Vagina (tissue), 2 donors: ENCODE results near the gene CAST.

Experiments used
- CTCF ChIP-seq, 3 experiments: fragments of 450-650 bp in 2 of 3; fragments of 200-600 bp in 1 of 3; sonication (generic) in 1 of 3; IDR thresholded peaks; one replicate each; pipeline ENCODE4 v1.5.1; 2017 to 2019; ENCODE audit warnings: antibody characterized with exemption in 3 of 3, mild to moderate bottlenecking in 2 of 3, moderate library complexity in 2 of 3
- POLR2A ChIP-seq, 2 donors: fragments of 450-650 bp; IDR thresholded peaks; one replicate each; pipeline ENCODE4 v1.6.1; 2017; ENCODE audit warnings: antibody characterized with exemption in 2 of 2, mild to moderate bottlenecking in 2 of 2, moderate library complexity in 2 of 2

- TF ChIP-seq POLR2A (IDR thresholded peaks at IDR 0.05) = no peak
- TF ChIP-seq CTCF (IDR thresholded peaks at IDR 0.05) = no peak
These were observed 90.8 kb downstream of the CAST start for GRCh38 chr5:96753017-96753397.
